Activated naive CD4-positive, alpha-beta T cell treated with anti-CD3 and anti-CD28 coated beads, Interleukin-2, amount 50 U/mL, for 16 hours (primary cell): ENCODE results near the gene MED6.

Experiments used
- DNase-seq: peaks from one replicate; pipeline ENCODE4 v3.0.0-alpha.2; 2020

MED6 gene

GRCh38 chr14:70600382-70601157, at the start of gene MED6:
Gene MED6, minus strand, starts transcription at chr14:70600655. Its CDS starts 18 bp downstream, at chr14:70600637.
- DNase-seq, result peak; percentile 93

GRCh38 chr14:70649803-70650202, 49.3 kb upstream of the MED6 start:
- DNase-seq, result no peak

GRCh38 chr14:70648346-70648745, 47.9 kb upstream of the MED6 start:
- DNase-seq, result no peak

- DNase-seq, result no peak
Measured at GRCh38 chr14:70646705-70647104, 46.2 kb upstream of the MED6 start.

DNA sequence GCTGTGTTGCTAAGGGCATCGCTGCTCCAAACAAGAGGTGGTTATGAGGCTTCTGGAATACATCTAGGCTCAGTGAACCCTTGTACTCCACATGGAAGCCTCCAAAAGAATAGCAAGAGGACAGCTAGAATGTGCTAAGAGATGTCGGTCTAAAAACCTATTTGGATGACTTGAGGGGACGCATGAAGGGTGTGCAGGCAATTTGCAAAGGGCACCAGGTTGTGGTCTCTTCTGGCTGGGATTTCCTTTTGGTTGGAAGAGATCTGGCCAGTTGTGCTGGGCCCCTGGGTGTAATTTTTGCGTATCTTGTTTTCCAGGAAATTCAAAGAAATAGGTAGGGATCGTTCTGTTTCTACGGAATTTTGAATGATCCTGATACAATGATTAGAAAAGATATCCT, 45.4 kb upstream of the MED6 start:
- no peak for DNase-seq

DNA sequence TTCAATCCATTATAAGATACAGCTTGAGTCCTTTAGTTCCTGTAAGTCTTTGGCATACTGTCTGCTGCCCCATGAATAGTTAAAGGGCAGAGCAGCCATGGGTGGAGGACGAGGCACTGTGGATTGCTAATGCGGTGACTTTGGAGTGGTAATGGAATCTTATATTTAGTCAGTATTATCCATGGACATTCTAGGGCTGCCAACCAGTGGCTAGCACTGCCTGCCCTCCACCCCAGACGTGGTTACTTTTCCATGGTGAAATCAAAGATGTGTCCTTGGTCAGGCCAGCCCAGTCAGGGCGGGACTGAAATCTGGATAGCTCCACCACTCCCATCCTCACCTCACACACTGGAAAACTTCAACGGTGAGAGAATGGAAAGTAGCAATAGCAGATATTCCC, 43.5 kb upstream of the MED6 start:
- DNase-seq, result no peak

DNA sequence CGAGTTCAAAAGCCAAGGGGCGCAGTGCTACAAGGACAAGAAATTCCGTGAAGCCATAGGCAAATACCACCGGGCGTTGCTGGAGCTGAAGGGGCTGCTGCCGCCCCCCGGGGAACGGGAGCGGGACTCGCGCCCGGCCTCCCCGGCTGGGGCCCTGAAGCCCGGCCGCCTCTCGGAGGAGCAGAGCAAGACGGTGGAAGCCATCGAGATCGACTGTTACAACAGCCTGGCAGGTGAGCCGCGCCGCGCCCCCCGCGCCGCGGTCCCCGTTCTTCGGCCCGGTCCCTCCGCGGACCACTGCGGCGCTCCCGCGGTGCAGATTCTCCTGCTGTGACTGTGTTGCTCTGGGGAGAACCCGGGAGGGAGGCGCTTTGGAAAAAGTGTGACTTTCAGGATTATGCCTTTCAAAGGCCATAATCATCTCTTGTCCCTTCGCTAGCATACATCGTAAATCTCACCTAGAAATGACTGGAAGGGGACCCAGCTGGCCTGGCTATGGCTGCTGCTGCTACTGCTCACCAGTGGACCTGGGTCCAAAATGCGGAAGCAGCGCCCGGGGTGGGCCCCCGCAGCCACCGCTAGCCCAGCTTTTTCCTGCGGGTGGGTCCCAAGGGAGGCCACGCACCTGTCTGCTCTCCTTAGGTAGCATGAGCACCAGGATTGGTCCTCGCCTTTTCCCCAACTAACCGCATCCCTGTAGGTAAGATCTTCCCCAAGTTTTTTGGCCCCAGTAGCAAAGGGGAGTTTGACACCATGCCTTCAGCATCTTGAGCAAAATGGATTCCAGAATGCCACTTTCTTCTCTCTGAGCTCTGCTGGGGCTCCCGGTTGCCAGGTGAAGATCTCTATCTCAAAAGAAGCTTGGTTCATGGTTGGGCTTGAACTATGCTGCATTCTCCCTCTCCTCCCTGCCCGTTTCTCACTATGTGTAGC, 42.1 kb upstream of the MED6 start:
- peak; percentile 42 for DNase-seq

GRCh38 chr14:70641548-70642302, 41.3 kb upstream of the MED6 start, which contains the start of gene TTC9:
Gene TTC9, plus strand, starts transcription at chr14:70641916. Its CDS starts 214 bp downstream, at chr14:70642130.
- DNase-seq, result peak; percentile 43

- DNase-seq, result peak; percentile 63
Measured at GRCh38 chr14:70640938-70641547, 40.6 kb upstream of the MED6 start.

DNA sequence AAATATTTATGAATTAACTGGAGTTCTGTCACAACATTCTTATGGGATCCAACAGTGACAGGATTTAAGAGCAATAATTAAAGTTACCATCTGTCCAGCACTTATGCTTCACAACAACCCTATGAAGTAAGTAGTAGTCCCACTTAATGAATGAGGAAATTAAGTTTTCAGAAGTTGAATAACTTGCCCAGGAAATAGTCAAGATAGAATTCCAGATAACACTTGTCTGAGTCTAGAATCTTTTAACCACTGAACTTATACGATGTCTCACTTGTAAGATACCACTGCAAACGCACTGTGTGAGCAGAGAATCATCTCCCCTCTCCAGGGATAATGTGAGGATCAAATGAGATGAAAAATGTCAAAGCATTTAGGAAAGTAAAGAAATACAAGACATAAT, 38.0 kb upstream of the MED6 start:
- no peak for DNase-seq

- no peak for DNase-seq
Measured at GRCh38 chr14:70635971-70636595, 35.6 kb upstream of the MED6 start.

- DNase-seq, result no peak
Measured at GRCh38 chr14:70631948-70632347, 31.5 kb upstream of the MED6 start.

DNA sequence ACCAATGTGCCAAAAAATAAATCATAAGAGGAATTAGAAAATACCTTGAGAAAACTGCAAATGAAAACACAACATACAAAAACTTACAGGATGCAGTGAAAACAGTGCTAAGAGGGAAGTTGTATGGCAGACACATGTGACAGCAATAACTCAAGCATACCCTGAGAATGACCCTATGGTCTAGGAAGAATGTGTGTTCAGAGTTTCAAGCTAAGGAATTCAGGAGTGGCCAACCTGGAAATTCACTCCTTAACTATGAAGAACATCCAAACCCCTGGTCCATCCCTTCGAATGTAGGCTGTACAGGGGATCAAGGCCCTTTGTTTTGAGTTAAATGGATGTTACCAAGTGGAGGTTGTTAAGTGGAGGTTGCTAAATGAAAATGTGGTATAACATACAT, 24.5 kb upstream of the MED6 start:
- DNase-seq, result no peak

DNA sequence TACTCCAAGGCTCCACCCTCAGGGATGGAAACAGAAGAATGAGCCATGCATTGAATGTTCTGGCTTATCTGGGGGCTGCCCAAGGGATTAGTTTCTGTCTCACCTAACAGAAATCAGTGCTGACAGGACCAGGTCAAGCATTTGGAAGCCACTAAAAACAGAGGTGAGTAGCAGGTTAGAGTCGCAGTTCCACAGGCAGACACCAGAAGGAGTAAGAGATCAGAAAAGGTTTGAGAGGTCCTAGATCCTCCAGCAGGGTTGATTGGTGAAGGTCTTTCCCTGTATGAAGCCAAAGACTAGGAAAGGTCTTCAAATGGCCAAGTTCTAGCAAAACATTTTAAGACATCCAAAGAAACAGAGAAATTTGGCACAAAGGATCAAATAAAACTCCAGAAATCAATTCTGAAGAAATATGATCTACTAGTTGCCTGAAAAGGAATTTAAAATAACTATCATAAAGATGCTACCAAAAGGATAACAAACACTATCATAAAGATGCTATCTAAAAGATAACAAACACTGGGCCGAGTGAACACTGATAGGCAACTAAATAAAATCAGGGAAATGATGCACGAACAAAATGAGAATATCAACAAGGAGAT, 21.8 kb upstream of the MED6 start:
- peak; percentile 50 for DNase-seq

GRCh38 chr14:70619708-70620107, 19.3 kb upstream of the MED6 start:
- no peak for DNase-seq

GRCh38 chr14:70618314-70618713, 17.9 kb upstream of the MED6 start:
- no peak for DNase-seq

GRCh38 chr14:70616646-70617045, 16.2 kb upstream of the MED6 start:
- DNase-seq, result no peak

DNA sequence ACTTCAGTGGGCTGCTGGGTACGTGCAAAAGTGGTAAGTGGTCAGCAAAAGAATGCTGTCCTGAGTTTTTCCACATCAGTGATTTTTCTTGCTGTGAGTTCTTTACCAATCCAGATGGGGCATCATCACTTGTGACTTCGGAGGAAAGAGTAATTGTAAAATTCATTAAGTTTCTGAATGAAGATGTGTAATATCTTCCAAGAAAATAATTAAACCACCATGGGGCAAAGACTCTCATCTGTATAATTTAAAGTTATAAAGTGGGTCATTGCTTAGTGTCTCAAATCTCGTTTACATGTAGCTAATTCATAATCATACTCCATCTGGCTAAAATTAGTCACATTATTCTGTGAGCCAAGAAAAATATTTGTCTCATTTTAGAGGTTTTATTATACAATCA, 10.8 kb upstream of the MED6 start:
- no peak for DNase-seq

DNA sequence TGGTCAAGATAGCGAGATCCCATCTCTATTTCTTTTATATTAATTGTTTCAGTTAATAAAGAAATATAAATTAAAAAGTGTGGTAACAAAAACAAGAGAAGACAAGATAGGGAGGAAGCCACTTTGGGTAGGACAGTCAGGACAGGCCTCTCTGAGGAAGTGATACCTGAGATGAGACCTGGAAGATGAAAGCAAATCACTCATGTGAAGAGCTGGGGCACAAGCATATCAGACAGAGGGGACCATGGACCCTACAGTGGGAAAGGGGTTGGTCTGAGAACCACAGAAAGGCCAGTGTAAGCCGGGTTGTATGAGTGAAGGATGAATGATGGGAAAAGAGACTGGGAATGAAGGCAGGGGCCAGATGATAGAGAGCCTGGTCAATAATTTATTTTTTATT, 1.8 kb upstream of the MED6 start:
- no peak for DNase-seq

GRCh38 chr14:70601162-70601561, 707 bp upstream of the MED6 start:
- DNase-seq, result no peak

DNA sequence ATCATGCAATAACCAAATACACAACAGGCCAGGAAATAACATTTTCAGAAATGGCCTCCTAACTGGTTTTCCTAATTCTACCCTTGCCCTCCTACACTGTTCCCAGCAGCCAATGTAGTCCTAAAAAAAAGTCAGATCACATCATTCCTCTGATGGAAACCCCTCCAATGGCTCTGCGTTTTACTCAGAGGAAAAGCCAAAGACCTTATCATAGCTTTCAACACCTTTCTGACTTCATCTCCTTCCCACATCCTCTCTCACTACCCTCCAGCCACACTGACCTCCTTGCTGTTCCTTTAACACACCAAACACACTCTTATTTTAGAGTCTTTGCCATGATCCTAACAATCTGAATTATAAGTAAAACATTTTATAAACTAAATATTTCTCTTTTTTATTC, 1.1 kb downstream of the MED6 start:
- no peak for DNase-seq

- no peak for DNase-seq
Measured at GRCh38 chr14:70597731-70598130, 2.7 kb downstream of the MED6 start.
